Measurements from ENCODE around the gene VPS18.
A peak's percentile ranks its signal among the peaks of the same experiment; 100 is the strongest.

VPS18 gene

GRCh38 chr15:40906091-40906990 is 12.1 kb downstream of the VPS18 start:
- peaks cover 25% of the 10 kb centered on the region; the same call in 1 of the 2 replicates for H3K36me3 ChIP-seq (ENCODE audit: insufficient read depth, low read length)
- H3K79me2 ChIP-seq (ENCODE audit: insufficient read depth, low read length): no peaks in the 10 kb centered on the region
- H3K9ac ChIP-seq (ENCODE audit: low read length): peak overlapping the region; percentile 72
- peaks cover 44% of the 10 kb centered on the region for H3K4me1 ChIP-seq (ENCODE audit: insufficient read depth, low read length, severe bottlenecking)
- H3K9me2 ChIP-seq (ENCODE audit: low read depth, low read length): no peaks in the 10 kb centered on the region
- peak overlapping the region; percentile 97 for H3K4me2 ChIP-seq (ENCODE audit: low read length)
- no peaks in the 10 kb centered on the region for H4K20me1 ChIP-seq (ENCODE audit: insufficient read depth, low read length)
- no peak overlapping the region for H2AFZ ChIP-seq (ENCODE audit: low read length)
- 0 out of 2 replicates have a peak, but pooled peaks cover 4% of the 10 kb centered on the region for H3F3A ChIP-seq (ENCODE audit: insufficient read depth, low read length)
- H3K27ac ChIP-seq (ENCODE audit: low read depth, low read length, poor library complexity, severe bottlenecking): peak overlapping the region; percentile 73
- peak; percentile 71 for TF ChIP-seq CTCF (IDR thresholded peaks at IDR 0.05; ENCODE audit: low read length)
- TF ChIP-seq EZH2 (IDR thresholded peaks at IDR 0.05; ENCODE audit: borderline replicate concordance, low read length): no peak
- peak overlapping the region; percentile 69 for H3K4me3 ChIP-seq (ENCODE audit: low read depth, low read length, poor library complexity, severe bottlenecking)
- no peaks in the 10 kb centered on the region for H3K27me3 ChIP-seq (ENCODE audit: insufficient read depth, low read length)
- no peaks in the 10 kb centered on the region for H3K9me3 ChIP-seq (ENCODE audit: low read length)

- peaks cover 21% of the 10 kb centered on the region; the same call in 1 of the 2 replicates for H3K36me3 ChIP-seq (ENCODE audit: insufficient read depth, low read length)
- peak overlapping the region; percentile 67 for H3K27ac ChIP-seq (ENCODE audit: low read depth, low read length, poor library complexity, severe bottlenecking)
Measured at GRCh38 chr15:40906991-40907802, 12.9 kb downstream of the VPS18 start.

More at GRCh38 chr15:40906991-40907802, 12.9 kb downstream of the VPS18 start:
- TF ChIP-seq CTCF (IDR thresholded peaks at IDR 0.05; ENCODE audit: low read length): no peak
- no peak for TF ChIP-seq EZH2 (IDR thresholded peaks at IDR 0.05; ENCODE audit: borderline replicate concordance, low read length)
- H3K4me1 ChIP-seq (ENCODE audit: insufficient read depth, low read length, severe bottlenecking): peaks cover 43% of the 10 kb centered on the region
- no peaks in the 10 kb centered on the region for H3K9me3 ChIP-seq (ENCODE audit: low read length)
- H2AFZ ChIP-seq (ENCODE audit: low read length): no peak overlapping the region
- H3K9me2 ChIP-seq (ENCODE audit: low read depth, low read length): no peaks in the 10 kb centered on the region
- no peaks in the 10 kb centered on the region for H4K20me1 ChIP-seq (ENCODE audit: insufficient read depth, low read length)
- peak overlapping the region; percentile 69 for H3K4me3 ChIP-seq (ENCODE audit: low read depth, low read length, poor library complexity, severe bottlenecking)
- H3K27me3 ChIP-seq (ENCODE audit: insufficient read depth, low read length): no peaks in the 10 kb centered on the region
- peak overlapping the region; percentile 72 for H3K9ac ChIP-seq (ENCODE audit: low read length)
- H3K4me2 ChIP-seq (ENCODE audit: low read length): peak overlapping the region; percentile 97
- H3F3A ChIP-seq (ENCODE audit: insufficient read depth, low read length): 0 out of 2 replicates have a peak, but pooled peaks cover 4% of the 10 kb centered on the region
- no peaks in the 10 kb centered on the region for H3K79me2 ChIP-seq (ENCODE audit: insufficient read depth, low read length)
